SK-N-MC (cell line): ENCODE results near the gene FAM171A2.

Source experiments
- DNase-seq: peaks from one replicate; pipeline ENCODE4 v3.0.0-alpha.2; 2011; ENCODE audit warnings: low read depth, low spot score
- H3K27ac ChIP-seq: fragments of 200-600 bp; sonication (generic); 2 replicates; pipeline ENCODE4 v1.5.1; 2016; ENCODE audit warnings: mixed run types
- H3K36me3 ChIP-seq: fragments of 200-600 bp; sonication (generic); 2 replicates; pipeline ENCODE4 v1.6.1; 2017; ENCODE audit warnings: antibody characterized with exemption, low read length, mixed read lengths; ENCODE audit not compliant: insufficient read depth
- H3K4me3 ChIP-seq: fragments of 200-600 bp; sonication (generic); 2 replicates; pipeline ENCODE4 v1.5.1; 2016
- H3K9ac ChIP-seq: fragments of 200-600 bp; sonication (generic); 2 replicates; pipeline ENCODE4 v1.8.0; 2017; ENCODE audit warnings: mixed run types, mixed read lengths; ENCODE audit not compliant: insufficient read length
- H3K9me3 ChIP-seq: fragments of 200-600 bp; sonication (generic); 2 replicates; pipeline ENCODE4 v1.6.1; 2017; ENCODE audit warnings: low read depth, mild to moderate bottlenecking, antibody characterized with exemption, low read length, moderate library complexity, mixed read lengths
- EZH2 ChIP-seq: fragments of 200-600 bp; sonication (generic); IDR thresholded peaks from one replicate; pipeline ENCODE4 v1.6.1; 2017; ENCODE audit warnings: antibody characterized with exemption
- FOXP2 ChIP-seq: optimal IDR thresholded peaks from 2 replicates; pipeline ENCODE3; 2011; ENCODE audit warnings: mild to moderate bottlenecking, moderate library complexity; ENCODE audit not compliant: insufficient read depth; ENCODE audit errors: extremely low read length, control extremely low read depth
- POLR2AphosphoS5 ChIP-seq: IDR thresholded peaks from 2 replicates; pipeline ENCODE4 v1.6.1; 2012; ENCODE audit warnings: mild to moderate bottlenecking, low read depth, low read length, borderline replicate concordance

The FAM171A2 gene

DNA sequence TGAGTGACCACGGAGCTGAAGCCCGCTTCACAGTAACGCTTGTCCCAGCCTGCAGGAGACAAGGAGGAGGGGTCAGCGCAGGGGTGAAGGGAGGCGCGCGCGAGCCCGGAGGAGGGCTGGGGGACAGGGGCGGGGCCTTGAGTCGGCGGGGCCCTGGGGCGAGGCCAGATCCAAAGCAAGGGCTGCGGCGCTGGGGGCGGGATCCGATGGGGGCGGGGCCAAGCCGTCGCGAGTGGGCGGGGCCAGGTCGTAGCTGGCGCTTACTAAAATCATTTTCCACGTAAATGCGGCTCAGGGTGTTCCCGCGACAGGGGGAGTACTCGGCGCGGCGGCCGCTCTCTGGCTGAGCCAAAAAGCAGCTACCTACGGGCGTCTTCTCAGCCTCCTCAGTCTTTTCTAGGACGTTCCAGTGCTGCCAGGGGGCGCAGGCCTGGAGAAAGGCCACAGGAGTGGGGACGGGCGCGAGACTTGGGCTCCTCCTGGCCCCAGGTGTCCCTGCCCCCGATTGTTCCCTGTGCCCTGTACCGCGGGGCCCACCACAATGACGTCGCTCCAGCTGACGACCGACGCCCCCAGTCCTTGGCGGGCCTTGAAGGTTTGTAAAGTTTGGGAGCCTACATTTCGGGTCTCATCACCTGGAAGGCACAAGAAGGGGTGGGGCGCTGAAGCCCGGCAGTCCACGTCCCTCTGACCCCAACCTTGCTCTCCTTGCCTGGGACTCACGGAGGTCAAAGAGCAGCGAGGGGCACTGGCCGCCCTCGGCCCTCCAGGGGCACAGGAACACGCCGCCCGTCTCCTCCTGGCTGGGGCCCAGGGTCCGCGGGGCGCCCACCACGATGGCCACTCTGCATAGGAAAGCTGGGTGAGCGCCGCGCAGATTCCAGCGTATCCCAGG lies 21.9 kb upstream of the FAM171A2 start:
- Histone ChIP-seq H3K9ac (peak overlapping the region; percentile 79), H3K27ac (no peak overlapping the region)
- peak; percentile 20 for DNase-seq

DNA sequence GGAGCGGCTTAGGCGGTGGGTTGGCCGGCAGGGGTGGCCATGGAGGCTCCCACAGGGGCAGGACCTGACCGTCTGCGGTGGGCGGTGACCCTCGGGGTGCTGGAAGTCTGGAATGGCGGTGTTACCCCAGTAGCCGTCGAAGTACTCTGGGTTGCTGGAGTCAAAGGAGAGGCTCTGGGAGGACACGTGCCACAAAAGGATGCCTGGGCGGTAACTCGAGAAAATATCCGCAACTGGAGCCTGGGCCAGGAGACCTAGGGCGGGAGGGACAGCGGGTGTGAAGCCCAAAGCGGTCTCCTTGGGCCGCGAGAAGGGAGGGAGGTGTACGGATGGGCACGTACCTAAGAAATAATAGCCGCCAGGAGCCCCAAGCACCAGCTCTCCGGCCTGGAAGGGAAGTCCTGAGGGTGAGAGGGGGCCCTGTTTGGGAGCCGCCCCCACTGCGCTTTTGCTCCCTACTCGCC lies 21.2 kb upstream of the FAM171A2 start:
- TF ChIP-seq POLR2AphosphoS5 = no peak
- H3K36me3 ChIP-seq = no peaks in the 10 kb centered on the region
- H3K27ac ChIP-seq = no peak overlapping the region
- H3K4me3 ChIP-seq = peak overlapping the region; percentile 84
- no peak for DNase-seq
- no peaks in the 10 kb centered on the region for H3K9me3 ChIP-seq
- peak overlapping the region; percentile 23 for H3K9ac ChIP-seq

More for the DNA sequence above, 21.9 kb upstream of the FAM171A2 start:
- TF ChIP-seq EZH2 (no peak), POLR2AphosphoS5 (peak; percentile 71)
- no peaks in the 10 kb centered on the region for H3K9me3 ChIP-seq
- H3K4me3 ChIP-seq = peak overlapping the region; percentile 84
- no peaks in the 10 kb centered on the region for H3K36me3 ChIP-seq

DNA sequence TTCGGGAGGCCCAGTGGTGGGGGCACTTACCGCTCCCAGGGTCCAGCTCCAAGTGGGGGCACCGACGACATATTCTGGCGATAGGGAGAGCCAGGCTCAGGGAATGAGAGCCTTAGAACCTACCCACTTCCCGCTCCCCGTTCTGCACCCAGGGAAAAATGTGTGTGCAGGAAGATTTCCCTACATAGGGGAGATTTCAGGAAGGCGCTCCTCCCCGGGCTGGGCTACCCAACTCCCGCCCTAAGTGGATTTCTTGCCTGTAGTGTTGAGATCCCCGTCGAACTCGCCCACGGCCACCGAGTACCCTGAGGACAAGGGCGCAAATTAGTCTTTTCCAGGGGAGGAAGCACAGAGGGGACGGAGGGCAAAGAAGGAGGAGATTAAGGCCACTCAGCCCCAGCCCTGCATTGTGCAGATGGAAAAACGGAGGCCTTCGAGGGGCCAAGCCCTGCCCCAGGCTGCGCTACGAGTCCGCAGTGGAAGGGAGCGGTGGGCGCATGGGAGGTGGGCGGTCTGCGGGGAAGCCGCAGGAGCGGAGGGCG lies 20.7 kb upstream of the FAM171A2 start:
- H3K9me3 ChIP-seq = no peaks in the 10 kb centered on the region
- H3K9ac ChIP-seq = no peak overlapping the region
- no peak for DNase-seq
- no peak for TF ChIP-seq POLR2AphosphoS5
- TF ChIP-seq FOXP2 = no peak
- no peak for TF ChIP-seq EZH2
- no peak overlapping the region for H3K4me3 ChIP-seq
- H3K27ac ChIP-seq = no peak overlapping the region
- H3K36me3 ChIP-seq = no peaks in the 10 kb centered on the region

DNA sequence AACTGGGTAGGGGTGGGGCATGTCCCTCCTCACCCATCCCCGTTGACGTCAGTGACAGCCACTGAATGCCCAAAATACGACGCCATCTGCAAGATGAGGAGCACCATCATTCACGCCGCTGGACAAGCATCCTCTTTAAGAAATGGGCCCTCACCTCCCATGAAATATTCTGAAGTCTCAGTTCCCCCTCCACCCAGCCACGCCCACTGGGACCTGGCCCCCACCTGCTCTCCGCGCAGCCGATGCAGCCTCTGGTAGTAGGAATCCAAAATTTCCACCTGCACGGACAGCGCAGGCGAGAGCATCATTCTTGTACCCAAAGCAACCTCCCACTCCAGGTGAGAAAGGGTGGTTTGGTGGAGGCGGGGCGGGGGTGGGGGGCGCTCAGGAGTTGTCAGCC lies 20.2 kb upstream of the FAM171A2 start:
- no peaks in the 10 kb centered on the region for H3K36me3 ChIP-seq
- H3K4me3 ChIP-seq = no peak overlapping the region
- no peak for DNase-seq
- H3K27ac ChIP-seq = no peak overlapping the region
- TF ChIP-seq FOXP2 = no peak
- no peak for TF ChIP-seq EZH2
- TF ChIP-seq POLR2AphosphoS5 = no peak
- H3K9ac ChIP-seq = no peak overlapping the region
- H3K9me3 ChIP-seq = no peaks in the 10 kb centered on the region

DNA sequence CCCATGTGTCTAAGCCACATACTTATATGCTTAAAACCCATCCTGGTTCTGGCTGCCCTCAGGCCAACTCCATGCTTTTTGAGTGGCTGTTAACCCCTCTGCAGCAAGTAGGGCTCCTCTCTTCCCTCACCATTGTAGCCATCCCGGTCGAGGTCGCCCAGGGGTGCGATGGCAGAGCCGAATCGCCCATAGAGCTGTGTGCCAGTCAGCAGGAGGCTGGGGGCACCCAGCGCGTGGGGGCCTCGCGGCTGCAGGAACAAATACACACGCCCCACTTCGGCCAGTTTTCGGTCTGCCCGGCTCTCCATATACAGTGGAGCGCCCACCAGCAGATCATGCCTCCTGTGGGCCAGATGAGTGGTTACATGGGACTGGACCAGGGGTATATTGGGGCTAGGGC lies 19.7 kb upstream of the FAM171A2 start:
- Histone ChIP-seq H3K9me3 (no peaks in the 10 kb centered on the region), H3K27ac (no peak overlapping the region), H3K9ac (no peak overlapping the region), H3K36me3 (no peaks in the 10 kb centered on the region), H3K4me3 (no peak overlapping the region)
- no peak for DNase-seq
- TF ChIP-seq EZH2 = no peak
- TF ChIP-seq FOXP2 = no peak
- TF ChIP-seq POLR2AphosphoS5 = no peak

DNA sequence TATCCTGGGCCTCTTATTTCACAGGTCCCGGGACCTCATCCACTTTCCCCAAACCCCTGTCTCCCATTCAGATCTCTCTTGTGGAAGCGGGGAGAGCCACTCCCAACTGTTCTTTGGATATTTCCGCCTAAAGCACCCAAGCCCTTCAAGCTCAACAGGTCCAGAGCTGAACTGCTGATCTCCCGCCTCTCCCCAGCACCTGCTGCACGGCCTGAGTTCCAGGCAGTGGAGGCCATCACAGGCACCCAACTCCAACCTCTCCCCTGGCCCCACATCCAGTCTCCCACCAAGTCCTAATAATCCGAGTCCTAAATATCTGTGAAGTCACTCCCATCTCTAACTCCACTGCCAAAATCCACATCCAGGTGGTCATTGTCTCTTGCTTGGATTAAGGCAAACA lies 19.3 kb upstream of the FAM171A2 start:
- H3K27ac ChIP-seq = no peak overlapping the region
- no peak for DNase-seq
- H3K9ac ChIP-seq = no peak overlapping the region
- H3K4me3 ChIP-seq = no peak overlapping the region
- H3K9me3 ChIP-seq = no peaks in the 10 kb centered on the region
- H3K36me3 ChIP-seq = no peaks in the 10 kb centered on the region
- no peak for TF ChIP-seq EZH2
- TF ChIP-seq POLR2AphosphoS5 = no peak

DNA sequence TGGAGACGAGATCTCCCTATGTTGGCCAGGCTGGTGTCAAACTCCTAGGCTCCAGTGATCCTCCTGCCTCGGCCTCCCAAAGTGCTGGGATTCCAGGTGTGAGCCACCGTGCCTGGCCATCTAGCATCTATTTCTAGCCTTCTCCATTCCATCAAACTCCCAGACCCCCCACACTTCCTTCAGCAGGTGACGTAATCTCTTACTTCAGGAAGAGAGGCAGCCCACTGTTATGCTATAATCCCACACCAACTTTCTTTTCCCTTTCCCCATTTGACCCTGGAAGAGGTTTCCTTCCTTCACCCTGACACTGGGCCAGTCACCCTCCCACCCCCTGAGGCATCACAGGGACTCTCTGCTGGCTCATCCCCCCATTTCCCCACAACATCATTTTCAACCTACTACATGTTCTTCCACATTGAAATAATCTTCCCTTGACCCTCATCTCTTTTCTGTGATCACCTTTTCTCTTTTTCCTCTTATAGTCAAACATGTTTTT lies 18.2 kb upstream of the FAM171A2 start:
- Histone ChIP-seq H3K4me3 (no peak overlapping the region), H3K9ac (no peak overlapping the region), H3K9me3 (no peaks in the 10 kb centered on the region), H3K27ac (no peak overlapping the region), H3K36me3 (no peaks in the 10 kb centered on the region)
- DNase-seq = no peak
- TF ChIP-seq EZH2 (no peak), FOXP2 (no peak), POLR2AphosphoS5 (no peak)

DNA sequence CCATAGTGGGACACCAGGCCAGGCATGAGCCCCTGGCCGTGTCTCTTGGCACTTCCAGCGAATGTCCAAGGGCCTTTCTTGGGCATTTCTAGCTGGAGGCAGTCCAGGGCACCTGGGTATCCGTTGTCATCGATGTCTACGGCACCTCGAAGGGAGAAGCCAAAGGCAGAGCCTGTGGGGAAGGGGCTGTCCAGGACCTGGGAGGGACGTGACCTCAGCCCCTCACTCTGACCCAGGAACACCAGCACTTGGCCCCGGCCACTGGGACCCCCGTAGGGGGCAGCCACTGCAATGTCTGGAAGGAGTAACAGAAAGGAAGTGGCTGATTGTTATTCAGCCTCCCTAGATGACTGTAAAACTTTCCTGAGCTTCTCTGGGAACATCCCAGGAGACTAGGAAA lies 17.1 kb upstream of the FAM171A2 start:
- Histone ChIP-seq H3K36me3 (no peaks in the 10 kb centered on the region), H3K4me3 (no peak overlapping the region), H3K27ac (no peak overlapping the region), H3K9ac (no peak overlapping the region), H3K9me3 (no peaks in the 10 kb centered on the region)
- no peak for DNase-seq
- TF ChIP-seq FOXP2 (no peak), POLR2AphosphoS5 (no peak), EZH2 (no peak)

DNA sequence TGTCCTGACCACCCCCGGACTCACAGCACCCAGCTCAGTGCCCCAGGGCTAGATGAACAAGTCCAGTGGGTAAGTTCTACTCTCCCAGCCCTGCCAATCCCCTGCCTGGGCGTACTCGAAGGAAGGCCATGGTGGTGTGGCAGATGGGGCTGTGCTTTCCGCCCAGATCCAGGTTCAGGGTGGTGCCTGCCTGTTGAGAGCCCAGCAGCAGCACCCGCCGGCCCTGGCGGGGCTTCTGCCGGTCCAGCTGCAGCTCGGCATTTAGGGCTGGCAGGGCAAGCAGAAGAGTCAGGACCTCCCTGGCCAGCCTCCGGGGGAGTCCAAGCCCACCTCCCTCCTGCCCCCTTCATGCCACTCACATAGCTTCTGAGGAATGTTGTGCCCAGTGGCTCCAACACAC lies 16.2 kb upstream of the FAM171A2 start:
- TF ChIP-seq FOXP2 (no peak), EZH2 (no peak), POLR2AphosphoS5 (no peak)
- H3K36me3 ChIP-seq = no peaks in the 10 kb centered on the region
- DNase-seq = no peak
- no peaks in the 10 kb centered on the region for H3K9me3 ChIP-seq
- no peak overlapping the region for H3K9ac ChIP-seq
- H3K4me3 ChIP-seq = no peak overlapping the region
- no peak overlapping the region for H3K27ac ChIP-seq
